Natural killer cell (primary cell): ENCODE measurements around the gene DDX10. TPM values are rescaled to one million over a fixed set of nuclear protein-coding genes. Genes with fewer than 3 reads are reported as not detected.

Experiments
- ATAC-seq, 3 donors: fragments of 150-1000 bp in 2 of 3; fragments of 200-7000 bp in 1 of 3; cut with Tn5 transposase; 1 replicate in 1 of 3; 2 replicates in 2 of 3; pipeline ENCODE4 v1.10.0; 2021; ENCODE audit warnings: mild to moderate bottlenecking in 2 of 3, moderate library complexity in 2 of 3
- DNase-seq, 2 donors: peaks; one replicate each; pipeline versions ENCODE4 v3.0.0 to v3.0.0-alpha.2; 2013 to 2021; ENCODE audit warnings: mixed read lengths in 1 of 2
- H3K27ac ChIP-seq: one replicate; pipeline ENCODE4 v1.5.1; 2013; ENCODE audit warnings: mild to moderate bottlenecking, low read length
- H3K27me3 ChIP-seq: one replicate; pipeline ENCODE4 v1.6.1; 2013; ENCODE audit warnings: low read length; ENCODE audit not compliant: control insufficient read depth, insufficient read depth
- H3K36me3 ChIP-seq: one replicate; pipeline ENCODE4 v1.6.1; 2013; ENCODE audit warnings: low read length; ENCODE audit not compliant: control insufficient read depth, insufficient read depth
- H3K4me1 ChIP-seq: one replicate; pipeline ENCODE4 v1.6.1; 2013; ENCODE audit warnings: low read length; ENCODE audit not compliant: control insufficient read depth, insufficient read depth
- H3K4me3 ChIP-seq: one replicate; pipeline ENCODE4 v1.5.1; 2013; ENCODE audit warnings: low read length
- H3K9me3 ChIP-seq: one replicate; pipeline ENCODE4 v1.6.1; 2013; ENCODE audit warnings: low read length; ENCODE audit not compliant: control insufficient read depth, insufficient read depth
- H3K27ac Mint-ChIP-seq, 2 donors: one replicate each; pipeline ENCODE4 v1.8.0; 2022; ENCODE audit warnings: mild to moderate bottlenecking in 2 of 2, mixed read lengths in 2 of 2, moderate library complexity in 1 of 2
- H3K27me3 Mint-ChIP-seq, 2 donors: one replicate each; pipeline ENCODE4 v1.8.0; 2022; ENCODE audit warnings: low read depth in 2 of 2, mixed read lengths in 2 of 2
- H3K36me3 Mint-ChIP-seq: one replicate; pipeline ENCODE4 v1.8.0; 2022; ENCODE audit warnings: mixed read lengths
- H3K4me1 Mint-ChIP-seq, 2 donors: one replicate each; pipeline ENCODE4 v1.8.0; 2022; ENCODE audit warnings: mixed read lengths in 2 of 2
- H3K4me3 Mint-ChIP-seq: one replicate; pipeline ENCODE4 v1.8.0; 2022; ENCODE audit warnings: mild to moderate bottlenecking, moderate library complexity, mixed read lengths
- H3K9me3 Mint-ChIP-seq, 2 donors: one replicate each; pipeline ENCODE4 v1.8.0; 2022; ENCODE audit warnings: mixed read lengths in 2 of 2
- WGBS: methylation state at CpG from one replicate; pipeline ENCODE4 v1.1.7; 2013; ENCODE audit warnings: missing lambda C conversion rate; ENCODE audit not compliant: insufficient coverage; 5-methylcytosine and 5-hydroxymethylcytosine counted together
- intact Hi-C: fragments of 100-400 bp; cut with micrococcal nuclease; formaldehyde crosslinking; loops from one replicate; pipeline ENCODE4 v1.14.2; 2022
- total RNA-seq, 4 donors: library from RNA; stranded (reverse); fragments of 120-200 nt in 1 of 4; gene quantifications; one replicate each; pipeline versions ENCODE4 v1.2.3 to v1.2.4, GENCODE V29; 2013 to 2022
- TF ChIP-seq, protein P1 (sequence below): fragments of 200-600 bp; IDR thresholded peaks from one replicate; pipeline ENCODE4 v1.8.0; 2022; ENCODE audit warnings: antibody characterized with exemption

Gene DDX10
- total RNA-seq, 3 donors from 2014 or later (not counting 1 experiment from before 2014, with no cell fraction given), result 23.4 to 30.9 (median 24.9) TPM

- no peak overlapping the region for H3K4me3 Mint-ChIP-seq
- DNase-seq, result no peak
- intact Hi-C loops, result no loop called here
Observed at GRCh38 chr11:108870373-108871020, 205.6 kb downstream of the DDX10 start.

GRCh38 chr11:108871152-108871551, 206.3 kb downstream of the DDX10 start:
- Histone ChIP-seq H3K27me3 (no peaks in the 10 kb centered on the region), H3K9me3 (no peaks in the 10 kb centered on the region), H3K36me3 (no peaks in the 10 kb centered on the region), H3K4me1 (no peaks in the 10 kb centered on the region), H3K27ac (no peak overlapping the region), H3K4me3 (no peak overlapping the region)
- Mint-ChIP-seq H3K4me1 (peaks cover 8% of the 10 kb centered on the region in 2 donors), H3K36me3 (no peaks in the 10 kb centered on the region), H3K4me3 (no peak overlapping the region), H3K27ac (no peak overlapping the region), H3K27me3 (no peaks in the 10 kb centered on the region), H3K9me3 (no peaks in the 10 kb centered on the region)
- no peak for ATAC-seq
- peak in 1 of 2 donors; percentile 38 for DNase-seq
- intact Hi-C loops, result no loop called here
- TF ChIP-seq, protein P1, sequence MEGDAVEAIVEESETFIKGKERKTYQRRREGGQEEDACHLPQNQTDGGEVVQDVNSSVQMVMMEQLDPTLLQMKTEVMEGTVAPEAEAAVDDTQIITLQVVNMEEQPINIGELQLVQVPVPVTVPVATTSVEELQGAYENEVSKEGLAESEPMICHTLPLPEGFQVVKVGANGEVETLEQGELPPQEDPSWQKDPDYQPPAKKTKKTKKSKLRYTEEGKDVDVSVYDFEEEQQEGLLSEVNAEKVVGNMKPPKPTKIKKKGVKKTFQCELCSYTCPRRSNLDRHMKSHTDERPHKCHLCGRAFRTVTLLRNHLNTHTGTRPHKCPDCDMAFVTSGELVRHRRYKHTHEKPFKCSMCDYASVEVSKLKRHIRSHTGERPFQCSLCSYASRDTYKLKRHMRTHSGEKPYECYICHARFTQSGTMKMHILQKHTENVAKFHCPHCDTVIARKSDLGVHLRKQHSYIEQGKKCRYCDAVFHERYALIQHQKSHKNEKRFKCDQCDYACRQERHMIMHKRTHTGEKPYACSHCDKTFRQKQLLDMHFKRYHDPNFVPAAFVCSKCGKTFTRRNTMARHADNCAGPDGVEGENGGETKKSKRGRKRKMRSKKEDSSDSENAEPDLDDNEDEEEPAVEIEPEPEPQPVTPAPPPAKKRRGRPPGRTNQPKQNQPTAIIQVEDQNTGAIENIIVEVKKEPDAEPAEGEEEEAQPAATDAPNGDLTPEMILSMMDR, result no peak

More at GRCh38 chr11:108870373-108871020, 205.6 kb downstream of the DDX10 start:
- Histone ChIP-seq H3K4me1 (no peaks in the 10 kb centered on the region), H3K27ac (no peak overlapping the region), H3K4me3 (no peak overlapping the region), H3K27me3 (no peaks in the 10 kb centered on the region), H3K36me3 (no peaks in the 10 kb centered on the region), H3K9me3 (no peaks in the 10 kb centered on the region)
- Mint-ChIP-seq H3K9me3 (no peaks in the 10 kb centered on the region), H3K4me1 (peaks cover 8% of the 10 kb centered on the region in 2 donors), H3K27ac (peak overlapping the region in 1 of 2 donors; percentile 26), H3K27me3 (no peaks in the 10 kb centered on the region), H3K36me3 (no peaks in the 10 kb centered on the region)
- 93% methylated on average over 4 of the region's 4 CpGs for WGBS
- no peak for ATAC-seq
- TF ChIP-seq, protein P1, result no peak

- intact Hi-C loops, result no loop called here
- TF ChIP-seq, protein P1, result no peak
- Histone ChIP-seq H3K4me1 (no peaks in the 10 kb centered on the region), H3K36me3 (no peaks in the 10 kb centered on the region), H3K4me3 (no peak overlapping the region), H3K27ac (no peak overlapping the region), H3K9me3 (no peaks in the 10 kb centered on the region), H3K27me3 (no peaks in the 10 kb centered on the region)
- no peak overlapping the region for H3K4me3 Mint-ChIP-seq
- H3K36me3 Mint-ChIP-seq, result no peaks in the 10 kb centered on the region
- H3K27ac Mint-ChIP-seq, result no peak overlapping the region
- DNase-seq, result no peak
- no peaks in the 10 kb centered on the region for H3K27me3 Mint-ChIP-seq
- H3K9me3 Mint-ChIP-seq, result no peaks in the 10 kb centered on the region
- WGBS, result 100% methylated on average over 2 of the region's 2 CpGs
- no peak for ATAC-seq
- peaks cover 8% of the 10 kb centered on the region in 2 donors for H3K4me1 Mint-ChIP-seq
Observed at GRCh38 chr11:108871867-108872266, 207.0 kb downstream of the DDX10 start.

DNA sequence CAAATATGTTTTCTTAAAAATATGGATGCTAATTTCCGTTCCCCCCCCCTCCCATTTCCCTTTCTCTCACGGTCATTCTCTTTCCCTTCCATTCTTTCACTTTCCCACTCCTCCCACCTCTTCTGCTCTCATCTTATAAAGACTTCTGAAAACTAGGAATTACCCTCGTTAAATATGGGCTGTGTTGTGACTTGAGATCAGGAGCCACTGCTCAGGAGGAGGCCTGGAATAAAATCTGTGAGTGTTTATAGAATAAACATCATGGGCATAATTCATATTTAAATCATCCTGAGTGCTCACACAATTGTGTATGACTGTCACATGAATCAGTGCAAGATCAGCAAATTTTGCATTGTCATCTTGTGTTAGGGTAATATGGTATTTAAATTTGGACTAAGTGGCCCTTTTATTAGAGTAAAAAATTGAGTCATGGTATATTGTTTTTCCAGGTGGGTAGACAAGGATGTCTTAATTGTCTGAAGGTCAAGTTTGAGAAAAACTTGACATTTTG, 208.0 kb downstream of the DDX10 start:
- TF ChIP-seq, protein P1, result no peak
- ATAC-seq, result no peak
- intact Hi-C loops, result no loop called here

More for the DNA sequence above, 208.0 kb downstream of the DDX10 start:
- no peak overlapping the region for H3K4me3 ChIP-seq
- H3K36me3 Mint-ChIP-seq, result no peaks in the 10 kb centered on the region
- H3K4me1 ChIP-seq, result no peaks in the 10 kb centered on the region
- DNase-seq, result no peak
- no peaks in the 10 kb centered on the region for H3K9me3 Mint-ChIP-seq
- WGBS, result 88% methylated on average over 2 of the region's 3 CpGs
- H3K27ac Mint-ChIP-seq, result no peak overlapping the region
- no peak overlapping the region for H3K27ac ChIP-seq
- H3K9me3 ChIP-seq, result no peaks in the 10 kb centered on the region
- peaks cover 8% of the 10 kb centered on the region in 2 donors for H3K4me1 Mint-ChIP-seq
- H3K4me3 Mint-ChIP-seq, result no peak overlapping the region
- no peaks in the 10 kb centered on the region for H3K36me3 ChIP-seq
- H3K27me3 Mint-ChIP-seq, result no peaks in the 10 kb centered on the region
- H3K27me3 ChIP-seq, result no peaks in the 10 kb centered on the region
